Measurements from ENCODE around the gene B4GALT6. TPM values are rescaled to one million over a fixed set of nuclear protein-coding genes. Genes with fewer than 3 reads are reported as not detected.
A peak's percentile ranks its signal among the peaks of the same experiment; 100 is the strongest.

Gene B4GALT6
- total and polyA plus RNA-seq, 2 of the 13 experiments (the other 11 are each of a cell fraction or from before 2014, with no cell fraction given): 1.9 to 3.3 TPM

- TF ChIP-seq HOXD1 (CRISPR knock-in tag; IDR thresholded peaks at IDR 0.05) (0 out of 2 replicates have a peak, but pooled peaks have one; percentile 27), HMG20A (CRISPR knock-in tag; IDR thresholded peaks at IDR 0.05; ENCODE audit: borderline replicate concordance) (peak; percentile 40; the same call in 1 of the 2 replicates), KAT7 (CRISPR knock-in tag; IDR thresholded peaks at IDR 0.05; ENCODE audit: borderline replicate concordance) (no peak), ZBTB37 (CRISPR knock-in tag; IDR thresholded peaks at IDR 0.05) (peak; percentile 95), SMAD9 (CRISPR knock-in tag; IDR thresholded peaks at IDR 0.05) (no peak), NCOA2 (CRISPR knock-in tag; IDR thresholded peaks at IDR 0.05) (no peak; the same call in 1 of the 2 replicates), ZMAT3 (CRISPR knock-in tag; conservative IDR thresholded peaks at IDR 0.05) (no peak), ZNF619 (CRISPR knock-in tag; IDR thresholded peaks at IDR 0.05) (no peak), PRMT3 (CRISPR knock-in tag; IDR thresholded peaks at IDR 0.05; ENCODE audit: borderline replicate concordance, low read depth) (no peak), KDM1A (CRISPR knock-in tag; IDR thresholded peaks at IDR 0.05) (no peak), ZNF12 (CRISPR knock-in tag; IDR thresholded peaks at IDR 0.05) (no peak), SIN3B (IDR thresholded peaks at IDR 0.05; ENCODE audit: low read length) (no peak), ETV6 (CRISPR knock-in tag; conservative IDR thresholded peaks at IDR 0.05) (no peak), ZNF670 (CRISPR knock-in tag; IDR thresholded peaks at IDR 0.05; ENCODE audit: borderline replicate concordance) (no peak), HNF1B (CRISPR knock-in tag; IDR thresholded peaks at IDR 0.05) (no peak), ZNF780A (CRISPR knock-in tag; IDR thresholded peaks at IDR 0.05) (no peak), NFE2L2 (IDR thresholded peaks at IDR 0.05; ENCODE audit: low read length) (no peak), ZNF224 (CRISPR knock-in tag; IDR thresholded peaks at IDR 0.05) (no peak), ETS1 (CRISPR knock-in tag; IDR thresholded peaks at IDR 0.05) (no peak), RXRA (CRISPR knock-in tag; IDR thresholded peaks at IDR 0.05) (no peak), HDAC2 (CRISPR knock-in tag; IDR thresholded peaks at IDR 0.05) (no peak), ZNF124 (CRISPR knock-in tag; IDR thresholded peaks at IDR 0.05) (no peak), ZNF558 (CRISPR knock-in tag; IDR thresholded peaks at IDR 0.05; ENCODE audit: borderline replicate concordance) (no peak), CC2D1A (CRISPR knock-in tag; IDR thresholded peaks at IDR 0.05) (no peak), DDIT3 (CRISPR knock-in tag; IDR thresholded peaks at IDR 0.05) (no peak), ARID2 (CRISPR knock-in tag; IDR thresholded peaks at IDR 0.05; ENCODE audit: borderline replicate concordance) (no peak), GABPA (IDR thresholded peaks at IDR 0.05; ENCODE audit: low read depth, low read length) (no peak), GABPA (CRISPR knock-in tag; IDR thresholded peaks at IDR 0.05; ENCODE audit: low read depth) (no peak), RORA (CRISPR knock-in tag; IDR thresholded peaks at IDR 0.05) (no peak), ZBTB7A (CRISPR knock-in tag; IDR thresholded peaks at IDR 0.05) (no peak)
Observed at GRCh38 chr18:31606265-31606664, 78.1 kb downstream of the B4GALT6 start (continued).

Measured in HepG2 (cell line).